Astrocyte of the cerebellum (primary cell): ENCODE measurements around the gene HLA-A.

Experiments
- DNase-seq: peaks from one replicate; pipeline ENCODE4 v3.0.0-alpha.2; 2011; ENCODE audit warnings: low read depth
- H3K4me3 ChIP-seq: 2 replicates; pipeline ENCODE4 v1.5.1; 2011; ENCODE audit warnings: mild to moderate bottlenecking, low read depth, low read length, moderate library complexity
- CTCF ChIP-seq: IDR thresholded peaks from 2 replicates; pipeline ENCODE4 v1.5.1; 2012; ENCODE audit warnings: low read length, low read depth, moderate library complexity, mild to moderate bottlenecking; ENCODE audit errors: missing control alignments
- in situ Hi-C: cut with HindIII; loops from 2 replicates; pipeline ENCODE4 v1.10.0; 2017; ENCODE audit warnings: low sequenced_read_pairs

Gene HLA-A

GRCh38 chr6:29942275-29943052 lies at the start of gene HLA-A:
TSS of gene HLA-A (plus strand) at chr6:29942532. CDS start at chr6:29942554, 22 bp downstream.
- peak; percentile 84 for DNase-seq
- in situ Hi-C loops: no loop called here
- no peak for TF ChIP-seq CTCF
- peak within 1 kb of the TSS; percentile 70 for H3K4me3 ChIP-seq

- TF ChIP-seq CTCF: no peak
- no peak for DNase-seq
Observed at GRCh38 chr6:29892696-29893095, 49.6 kb upstream of the HLA-A start.

GRCh38 chr6:29899281-29899680 lies 43.1 kb upstream of the HLA-A start:
- no peak for DNase-seq
- TF ChIP-seq CTCF: no peak
- no peak overlapping the region for H3K4me3 ChIP-seq
- in situ Hi-C loops: no loop called here

More at GRCh38 chr6:29892696-29893095, 49.6 kb upstream of the HLA-A start:
- in situ Hi-C loops: no loop called here
- H3K4me3 ChIP-seq: no peak overlapping the region

GRCh38 chr6:29905286-29905685 lies 37.0 kb upstream of the HLA-A start:
- DNase-seq: no peak
- in situ Hi-C loops: no loop called here
- TF ChIP-seq CTCF: no peak
- no peak overlapping the region for H3K4me3 ChIP-seq

GRCh38 chr6:29907637-29908340 lies 34.5 kb upstream of the HLA-A start:
- no peak for DNase-seq
- H3K4me3 ChIP-seq: no peak overlapping the region
- no peak for TF ChIP-seq CTCF
- in situ Hi-C loops: no loop called here

GRCh38 chr6:29908341-29908662 lies 34.0 kb upstream of the HLA-A start:
- in situ Hi-C loops: no loop called here
- H3K4me3 ChIP-seq: no peak overlapping the region
- TF ChIP-seq CTCF: no peak
- DNase-seq: no peak
